Stimulated activated CD4-positive, alpha-beta T cell treated with anti-CD3 and anti-CD28 coated beads, Interleukin-2, amount 100 ng/mL, for 4 hours (primary cell): ENCODE measurements around the gene ZNF107.

Experiments used
- DNase-seq: peaks from one replicate; pipeline ENCODE4 v3.0.0-alpha.2; 2020; ENCODE audit warnings: low read depth

Gene ZNF107

GRCh38 chr7:64665980-64666662 lies at the start of gene ZNF107:
Gene ZNF107, plus strand, starts transcription at chr7:64666133. Its CDS starts 150 bp downstream, at chr7:64666283.
- peak; percentile 71 for DNase-seq

GRCh38 chr7:64618785-64619456 lies 47.0 kb upstream of the ZNF107 start:
- peak; percentile 6 for DNase-seq

GRCh38 chr7:64619705-64620104 lies 46.2 kb upstream of the ZNF107 start:
- no peak for DNase-seq

- no peak for DNase-seq
Measured at GRCh38 chr7:64621656-64622055, 44.3 kb upstream of the ZNF107 start.

- no peak for DNase-seq
Measured at GRCh38 chr7:64625114-64626082, 40.5 kb upstream of the ZNF107 start.

- DNase-seq, result no peak
Measured at GRCh38 chr7:64626083-64626469, 39.9 kb upstream of the ZNF107 start.

- no peak for DNase-seq
Measured at GRCh38 chr7:64626557-64626956, 39.4 kb upstream of the ZNF107 start.

GRCh38 chr7:64628192-64628591 lies 37.7 kb upstream of the ZNF107 start:
- DNase-seq, result no peak

- DNase-seq, result no peak
Measured at GRCh38 chr7:64628721-64629120, 37.2 kb upstream of the ZNF107 start.

GRCh38 chr7:64630496-64630895 lies 35.4 kb upstream of the ZNF107 start:
- no peak for DNase-seq

GRCh38 chr7:64632029-64632428 lies 33.9 kb upstream of the ZNF107 start:
- no peak for DNase-seq

GRCh38 chr7:64633401-64633800 lies 32.5 kb upstream of the ZNF107 start:
- DNase-seq, result no peak

- no peak for DNase-seq
Measured at GRCh38 chr7:64634406-64635062, 31.4 kb upstream of the ZNF107 start.

- no peak for DNase-seq
Measured at GRCh38 chr7:64636386-64636785, 29.5 kb upstream of the ZNF107 start.

GRCh38 chr7:64637521-64638445 lies 28.1 kb upstream of the ZNF107 start:
- no peak for DNase-seq

GRCh38 chr7:64638822-64639221 lies 27.1 kb upstream of the ZNF107 start:
- no peak for DNase-seq

- no peak for DNase-seq
Measured at GRCh38 chr7:64639267-64640001, 26.5 kb upstream of the ZNF107 start.

- DNase-seq, result no peak
Measured at GRCh38 chr7:64640504-64640903, 25.4 kb upstream of the ZNF107 start.

GRCh38 chr7:64642046-64642445 lies 23.9 kb upstream of the ZNF107 start:
- no peak for DNase-seq

GRCh38 chr7:64642875-64643274 lies 23.1 kb upstream of the ZNF107 start:
- no peak for DNase-seq
